ENCODE measurements around the gene ARPP21. TPM values are rescaled to one million over a fixed set of nuclear protein-coding genes. Genes with fewer than 3 reads are reported as not detected.
"Not testable (repeated sequence)": the region's sequence is repeated elsewhere in the genome, so short reads cannot be mapped to it uniquely, and the experiment has no call there.

Gene ARPP21
- total RNA-seq = not detected

DNA sequence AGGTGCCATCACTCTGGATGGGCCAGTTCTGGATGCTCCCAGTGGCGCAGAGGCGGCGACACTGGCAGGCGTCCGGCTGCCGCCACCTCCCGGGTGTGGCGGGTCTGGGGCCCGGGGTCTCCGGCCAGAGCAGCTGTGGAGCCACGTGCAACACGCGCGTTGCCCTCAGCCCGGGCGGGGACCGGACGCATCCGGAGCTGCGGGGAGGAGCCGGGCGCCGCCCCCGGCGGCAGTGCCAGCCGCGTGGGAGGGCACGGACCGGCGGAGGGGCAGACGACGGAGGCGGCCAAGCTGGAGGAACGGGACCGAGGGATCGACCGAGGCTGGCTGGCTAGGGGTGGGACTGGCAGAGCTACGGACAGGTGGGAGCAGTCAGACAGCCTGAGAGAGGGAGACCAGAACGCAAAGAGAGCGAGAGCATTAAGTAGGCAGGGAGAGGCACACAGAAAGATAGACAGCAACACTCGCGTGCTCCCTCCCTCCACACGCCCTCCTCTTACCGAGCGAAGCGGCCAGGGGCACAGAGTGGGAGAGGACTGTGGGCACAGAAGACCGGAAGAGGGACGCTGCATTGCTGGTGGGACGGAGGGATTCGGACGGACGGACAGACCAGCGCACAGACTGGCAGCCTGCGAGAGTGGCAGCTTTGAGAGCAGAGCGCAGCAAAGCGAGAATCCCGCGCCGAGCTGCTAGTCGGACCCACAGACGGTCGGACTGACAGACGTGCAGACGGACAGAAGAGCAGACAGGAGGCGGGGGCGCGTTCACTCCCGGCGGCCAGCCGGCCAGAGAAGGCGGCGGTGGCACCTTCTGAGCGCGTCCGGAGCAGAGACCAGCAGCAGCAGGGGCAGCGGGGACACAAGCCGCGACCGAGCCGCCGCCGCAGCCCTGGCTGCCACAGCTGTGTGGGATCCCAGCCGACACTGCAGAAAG is at the start of gene ARPP21:
ARPP21 (plus strand) TSS at position 272 of the 933 bp plus-strand sequence. CDS start 42,227 bp downstream, outside the sequence.
- H3K27me3 Mint-ChIP-seq = peaks cover 32% of the 10 kb centered on the region
- no peak for DNase-seq
- H3K36me3 Mint-ChIP-seq = peaks cover 2% of the 10 kb centered on the region
- H3K27ac Mint-ChIP-seq = no peak within 1 kb of the TSS
- no peaks in the 10 kb centered on the region for H3K9me3 Mint-ChIP-seq (ENCODE audit: low read depth)
- peaks cover 3% of the 10 kb centered on the region for H3K4me1 Mint-ChIP-seq
- ATAC-seq = no peak
- CTCF ChIA-PET = no interaction called here
- H3K4me3 Mint-ChIP-seq = no peak within 1 kb of the TSS

DNA sequence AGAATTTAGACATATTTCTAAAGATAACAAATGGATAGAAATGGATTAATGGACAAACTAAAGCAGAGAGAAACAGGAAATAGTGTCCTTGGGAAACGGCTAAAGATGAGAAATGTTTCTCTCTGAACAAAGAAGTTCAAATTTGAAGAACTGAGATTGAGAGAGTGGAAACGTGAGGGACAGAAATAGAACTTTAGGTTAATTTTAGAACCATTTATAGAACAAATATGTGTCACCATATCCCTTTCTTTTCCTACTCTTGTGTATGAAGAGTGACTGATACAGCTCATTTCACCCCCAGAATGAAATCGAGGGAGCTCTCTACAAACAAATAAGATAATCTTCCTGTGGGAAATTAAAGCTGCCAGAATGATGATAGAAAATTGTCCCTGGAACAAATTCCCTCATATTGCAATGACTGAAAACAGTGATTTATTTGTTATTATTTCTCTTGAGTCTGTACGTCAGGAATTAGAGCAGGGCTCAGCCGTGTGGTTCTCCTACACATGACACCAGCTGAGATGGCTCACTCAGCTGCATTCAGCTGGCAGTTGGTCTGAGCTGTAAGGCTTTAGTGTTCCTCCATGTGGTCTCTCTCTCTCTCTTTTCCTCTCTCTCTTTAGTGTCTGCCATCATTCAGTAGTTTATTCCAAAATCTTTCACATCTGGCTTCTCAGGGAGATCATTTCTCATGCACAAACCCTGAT is 46.6 kb upstream of the ARPP21 start:
- Mint-ChIP-seq H3K4me3 (no peak overlapping the region), H3K4me1 (no peaks in the 10 kb centered on the region), H3K27ac (no peak overlapping the region), H3K36me3 (no peaks in the 10 kb centered on the region), H3K27me3 (no peaks in the 10 kb centered on the region), H3K9me3 (ENCODE audit: low read depth) (peaks cover 5% of the 10 kb centered on the region)
- CTCF ChIA-PET = no interaction called here
- DNase-seq = no peak
- ATAC-seq = no peak

DNA sequence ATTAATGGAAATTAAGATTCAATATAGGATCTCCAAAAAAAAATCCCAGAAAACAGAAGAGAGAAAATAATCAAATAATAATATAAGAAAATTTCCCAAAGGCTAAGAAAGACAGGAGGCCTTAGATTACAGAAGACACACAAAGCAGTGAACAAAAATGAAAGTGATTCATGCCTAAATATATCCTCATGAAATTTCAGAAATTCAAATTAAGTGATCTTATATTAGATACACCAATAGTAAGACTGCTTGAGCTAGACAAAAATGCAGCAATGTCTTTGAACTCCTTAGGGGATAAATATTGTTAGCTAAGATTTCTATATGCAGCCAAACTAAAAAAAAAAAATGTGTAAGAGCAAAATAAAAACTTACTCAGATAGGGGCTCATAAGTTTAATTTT is 44.6 kb upstream of the ARPP21 start:
- H3K4me1 Mint-ChIP-seq = no peaks in the 10 kb centered on the region
- ATAC-seq = no peak
- no peaks in the 10 kb centered on the region for H3K27me3 Mint-ChIP-seq
- DNase-seq = no peak
- CTCF ChIA-PET = no interaction called here
- peaks cover 5% of the 10 kb centered on the region for H3K9me3 Mint-ChIP-seq (ENCODE audit: low read depth)
- no peak overlapping the region for H3K27ac Mint-ChIP-seq
- no peaks in the 10 kb centered on the region for H3K36me3 Mint-ChIP-seq
- H3K4me3 Mint-ChIP-seq = no peak overlapping the region

DNA sequence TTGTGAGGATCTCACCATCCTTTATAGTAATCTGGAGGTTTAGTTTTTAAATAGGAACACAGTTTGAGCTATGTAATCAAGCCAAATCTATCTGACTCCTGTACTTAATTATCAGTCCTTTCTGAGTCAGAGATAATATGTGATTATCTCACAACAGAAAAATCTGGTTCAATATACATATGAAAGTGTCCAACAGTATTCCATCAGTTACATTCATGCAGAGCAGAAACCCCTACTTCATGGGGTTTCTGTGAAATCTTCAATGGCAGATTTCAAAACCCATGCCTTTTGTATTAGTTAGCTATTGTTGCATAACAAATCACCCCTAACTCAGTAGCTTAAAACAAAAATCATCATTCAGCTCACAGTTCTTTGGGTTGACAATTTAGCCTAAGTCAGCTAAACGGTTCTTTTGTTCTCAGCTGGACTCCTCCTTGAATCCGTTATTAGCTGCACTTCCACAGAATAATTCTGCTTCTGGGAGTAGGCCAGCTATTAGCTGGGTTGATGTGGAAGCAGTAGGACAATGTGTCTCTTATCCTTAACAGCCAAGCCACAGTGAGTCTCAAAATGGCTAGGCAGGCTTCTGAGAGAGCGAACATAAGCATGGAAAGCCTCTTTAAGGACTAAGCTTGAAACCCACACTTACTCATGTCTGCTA is 42.9 kb upstream of the ARPP21 start:
- DNase-seq = no peak
- Mint-ChIP-seq H3K4me1 (no peaks in the 10 kb centered on the region), H3K4me3 (no peak overlapping the region), H3K27me3 (no peaks in the 10 kb centered on the region), H3K36me3 (no peaks in the 10 kb centered on the region), H3K27ac (no peak overlapping the region), H3K9me3 (ENCODE audit: low read depth) (peaks cover 5% of the 10 kb centered on the region)
- CTCF ChIA-PET = no interaction called here
- ATAC-seq = no peak

- Mint-ChIP-seq H3K4me1 (no peaks in the 10 kb centered on the region), H3K36me3 (no peaks in the 10 kb centered on the region), H3K9me3 (ENCODE audit: low read depth) (peaks cover under 1% of the 10 kb centered on the region), H3K27ac (no peak overlapping the region), H3K27me3 (no peaks in the 10 kb centered on the region), H3K4me3 (no peak overlapping the region)
- no peak for ATAC-seq
- CTCF ChIA-PET = no interaction called here
- no peak for DNase-seq
Observed at GRCh38 chr3:35597490-35597889, 41.8 kb upstream of the ARPP21 start.

GRCh38 chr3:35598804-35599203 is 40.5 kb upstream of the ARPP21 start:
- CTCF ChIA-PET = no interaction called here
- no peak overlapping the region for H3K27ac Mint-ChIP-seq
- ATAC-seq (no peak), DNase-seq (no peak)
- no peak overlapping the region for H3K4me3 Mint-ChIP-seq
- no peaks in the 10 kb centered on the region for H3K27me3 Mint-ChIP-seq
- no peaks in the 10 kb centered on the region for H3K4me1 Mint-ChIP-seq
- no peaks in the 10 kb centered on the region for H3K9me3 Mint-ChIP-seq (ENCODE audit: low read depth)
- no peaks in the 10 kb centered on the region for H3K36me3 Mint-ChIP-seq

DNA sequence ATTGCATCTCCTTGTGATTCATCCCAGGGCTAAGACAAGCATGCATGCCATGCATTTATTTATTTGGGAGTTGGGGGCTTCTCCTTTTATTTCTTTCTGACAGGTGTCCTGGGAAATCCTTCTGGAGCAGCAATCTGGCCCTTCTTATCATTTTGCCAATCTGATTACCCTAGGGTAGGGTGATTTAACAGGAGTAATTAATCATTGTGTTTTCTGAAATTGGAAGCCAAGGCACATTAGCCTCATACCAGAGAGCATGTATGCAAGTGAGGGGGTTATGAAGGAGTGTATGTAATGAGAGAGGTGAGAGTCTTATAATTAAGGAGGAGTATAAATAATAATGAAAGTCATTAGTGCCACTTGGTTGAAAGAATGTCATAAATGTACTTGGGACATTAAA is 37.4 kb upstream of the ARPP21 start:
- CTCF ChIA-PET = no interaction called here
- Mint-ChIP-seq H3K36me3 (no peaks in the 10 kb centered on the region), H3K27ac (no peak overlapping the region), H3K27me3 (no peaks in the 10 kb centered on the region), H3K9me3 (ENCODE audit: low read depth) (peaks cover 2% of the 10 kb centered on the region), H3K4me1 (no peaks in the 10 kb centered on the region), H3K4me3 (no peak overlapping the region)
- ATAC-seq (no peak), DNase-seq (no peak)

DNA sequence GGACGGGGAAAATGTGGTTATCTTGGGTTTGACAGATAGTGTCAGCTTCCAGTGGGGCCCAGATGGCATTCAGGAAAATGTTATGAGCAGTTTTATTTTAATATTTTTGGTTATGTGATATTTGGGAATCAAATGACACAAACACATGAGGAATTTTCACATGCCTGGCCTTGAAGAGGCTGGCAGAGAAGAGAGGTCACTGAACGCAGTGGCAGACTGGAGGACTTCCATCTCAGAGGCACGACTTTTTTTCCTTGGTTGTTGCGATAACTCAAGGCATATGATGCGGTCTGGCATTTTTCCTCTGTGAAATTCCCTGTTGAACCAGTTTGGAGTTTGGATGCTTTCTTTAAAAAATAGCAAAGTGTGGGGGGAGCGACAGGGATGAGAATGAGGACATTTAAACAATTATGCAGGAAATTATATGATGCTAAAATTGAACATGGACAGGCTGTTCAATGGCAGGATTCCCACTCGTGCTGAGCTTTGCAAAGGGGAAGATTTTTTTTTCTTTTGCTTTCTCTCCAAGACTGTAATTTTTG is 36.9 kb upstream of the ARPP21 start:
- Mint-ChIP-seq H3K4me3 (no peak overlapping the region), H3K27me3 (no peaks in the 10 kb centered on the region), H3K9me3 (ENCODE audit: low read depth) (peaks cover 2% of the 10 kb centered on the region), H3K4me1 (no peaks in the 10 kb centered on the region), H3K27ac (no peak overlapping the region), H3K36me3 (no peaks in the 10 kb centered on the region)
- CTCF ChIA-PET = no interaction called here
- no peak for DNase-seq
- no peak for ATAC-seq

DNA sequence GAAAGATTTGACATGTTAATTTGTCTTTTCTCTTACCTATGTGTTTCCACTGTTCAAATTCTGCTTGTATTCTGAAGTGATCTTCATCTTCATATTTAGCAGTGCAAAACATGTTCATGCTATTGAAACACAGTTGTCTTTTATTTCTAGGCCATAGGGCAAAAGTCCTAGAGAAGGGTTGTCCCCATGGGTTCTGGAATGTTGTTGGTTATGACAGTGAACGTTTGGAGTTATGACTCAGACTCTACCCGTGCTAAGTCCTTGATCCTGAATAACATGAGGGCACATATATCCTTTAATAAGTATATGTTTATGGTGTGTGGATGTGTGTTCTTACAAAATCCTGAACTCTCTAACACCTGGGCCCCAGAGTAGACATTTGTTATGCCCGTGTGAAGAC is 23.0 kb upstream of the ARPP21 start:
- Mint-ChIP-seq H3K4me1 (no peaks in the 10 kb centered on the region), H3K36me3 (no peaks in the 10 kb centered on the region), H3K9me3 (ENCODE audit: low read depth) (peaks cover 4% of the 10 kb centered on the region), H3K4me3 (no peak overlapping the region), H3K27ac (no peak overlapping the region), H3K27me3 (no peaks in the 10 kb centered on the region)
- no peak for DNase-seq
- CTCF ChIA-PET = no interaction called here
- no peak for ATAC-seq

- H3K36me3 Mint-ChIP-seq = no peaks in the 10 kb centered on the region
- CTCF ChIA-PET = no interaction called here
Observed at GRCh38 chr3:35617370-35617769, 22.0 kb upstream of the ARPP21 start.

DNA sequence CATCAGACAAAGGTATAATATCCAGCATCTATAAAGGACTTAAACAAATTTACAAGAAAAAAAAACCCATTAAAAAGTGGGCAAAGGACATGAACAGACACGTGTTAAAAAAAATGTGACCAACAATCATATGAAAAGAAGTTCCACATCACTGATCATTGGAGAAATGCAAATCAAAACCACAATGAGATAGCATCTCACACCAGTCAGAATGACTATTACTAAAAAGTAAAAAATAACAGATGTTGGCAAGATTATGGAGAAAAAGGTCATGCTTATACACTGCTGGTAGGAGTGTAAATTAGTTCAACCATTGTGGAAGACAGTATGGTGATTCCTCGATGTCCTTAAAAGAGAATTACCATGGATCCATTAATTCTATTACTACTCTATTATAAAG is 19.1 kb upstream of the ARPP21 start:
- CTCF ChIA-PET; H3K9me3 Mint-ChIP-seq (ENCODE audit: low read depth); H3K27me3 Mint-ChIP-seq; H3K36me3 Mint-ChIP-seq; DNase-seq; H3K27ac Mint-ChIP-seq; H3K4me1 Mint-ChIP-seq; H3K4me3 Mint-ChIP-seq; ATAC-seq: not testable (repeated sequence)

More at GRCh38 chr3:35617370-35617769, 22.0 kb upstream of the ARPP21 start:
- no peak overlapping the region for H3K27ac Mint-ChIP-seq
- no peak for DNase-seq
- no peaks in the 10 kb centered on the region for H3K27me3 Mint-ChIP-seq
- H3K4me1 Mint-ChIP-seq = no peaks in the 10 kb centered on the region
- peaks cover 4% of the 10 kb centered on the region for H3K9me3 Mint-ChIP-seq (ENCODE audit: low read depth)
- ATAC-seq = no peak
- no peak overlapping the region for H3K4me3 Mint-ChIP-seq

- no peaks in the 10 kb centered on the region for H3K27me3 Mint-ChIP-seq
- CTCF ChIA-PET = no interaction called here
Observed at GRCh38 chr3:35624698-35625097, 14.6 kb upstream of the ARPP21 start.

DNA sequence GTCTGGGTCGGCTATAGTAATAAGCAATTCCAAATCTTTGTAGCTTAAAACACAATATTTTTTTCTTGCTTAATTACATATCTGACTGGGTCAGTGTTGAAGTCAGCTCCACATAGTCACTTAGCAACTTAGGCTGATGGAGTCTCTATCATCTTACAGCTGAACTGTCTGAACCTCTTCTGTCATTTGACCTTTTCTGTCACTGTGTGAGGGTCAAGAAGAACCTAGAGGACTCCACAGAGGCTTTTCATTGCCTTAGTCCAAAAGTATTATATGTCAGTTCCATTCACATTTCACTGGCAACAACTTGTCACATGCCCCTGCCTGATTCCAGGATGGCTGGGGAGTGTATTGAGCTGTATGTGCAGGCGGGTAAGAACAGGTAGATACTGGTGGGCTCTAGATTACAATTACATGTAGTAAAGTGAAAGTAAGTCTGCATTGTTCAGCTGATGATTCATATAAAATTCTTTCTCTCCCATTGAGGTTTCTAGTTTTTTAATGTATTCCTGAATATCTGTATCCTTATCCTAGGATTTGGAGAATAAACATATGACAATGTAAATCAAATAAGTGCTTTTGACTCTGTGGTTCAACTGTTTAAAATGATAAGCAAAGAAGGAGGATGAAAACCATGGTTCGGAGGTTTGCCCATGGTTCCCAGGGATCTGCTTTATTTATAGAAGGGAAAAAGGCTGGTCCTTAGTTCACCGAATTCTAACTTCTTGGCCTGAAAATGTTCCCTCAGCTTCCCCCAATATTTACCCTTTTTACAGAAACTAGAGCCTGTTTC is 5.8 kb upstream of the ARPP21 start:
- no peak for ATAC-seq
- no peaks in the 10 kb centered on the region for H3K4me1 Mint-ChIP-seq
- H3K36me3 Mint-ChIP-seq = peaks cover 2% of the 10 kb centered on the region
- no peak for DNase-seq
- peaks cover 6% of the 10 kb centered on the region for H3K27me3 Mint-ChIP-seq
- H3K4me3 Mint-ChIP-seq = no peak overlapping the region
- H3K27ac Mint-ChIP-seq = no peak overlapping the region
- no peaks in the 10 kb centered on the region for H3K9me3 Mint-ChIP-seq (ENCODE audit: low read depth)
- CTCF ChIA-PET = no interaction called here

More at GRCh38 chr3:35624698-35625097, 14.6 kb upstream of the ARPP21 start:
- ATAC-seq (no peak), DNase-seq (no peak)
- H3K36me3 Mint-ChIP-seq = no peaks in the 10 kb centered on the region
- H3K9me3 Mint-ChIP-seq (ENCODE audit: low read depth) = peaks cover 4% of the 10 kb centered on the region
- no peak overlapping the region for H3K4me3 Mint-ChIP-seq
- H3K4me1 Mint-ChIP-seq = no peaks in the 10 kb centered on the region
- H3K27ac Mint-ChIP-seq = no peak overlapping the region

Data from activated CD8-positive, alpha-beta memory T cell treated with anti-CD3 and anti-CD28 coated beads, Interleukin-2, amount 10 ng/mL, durations not matched to agents 7 days and 5 days (primary cell).